HEK293T (cell line): ENCODE measurements around the gene OPCML.

Source experiments
- ARNT ChIP-seq: fragments of 450-650 bp; IDR thresholded peaks from 2 replicates; pipeline ENCODE4 v1.6.1; 2017; ENCODE audit warnings: mild to moderate bottlenecking
- BHLHE40 ChIP-seq: fragments of 450-650 bp; IDR thresholded peaks from 2 replicates; pipeline ENCODE4 v1.6.1; 2016; ENCODE audit warnings: mild to moderate bottlenecking, moderate library complexity, borderline replicate concordance
- FOXA1 ChIP-seq: fragments of 450-650 bp; IDR thresholded peaks from 2 replicates; pipeline ENCODE4 v1.6.1; 2016; ENCODE audit warnings: mild to moderate bottlenecking
- TARDBP ChIP-seq: fragments of 450-650 bp; IDR thresholded peaks from 2 replicates; pipeline ENCODE4 v1.6.1; 2016
- TF ChIP-seq, protein P1 (sequence below): fragments of 450-650 bp; IDR thresholded peaks from 2 replicates; pipeline ENCODE4 v1.6.1; 2016

DNA sequence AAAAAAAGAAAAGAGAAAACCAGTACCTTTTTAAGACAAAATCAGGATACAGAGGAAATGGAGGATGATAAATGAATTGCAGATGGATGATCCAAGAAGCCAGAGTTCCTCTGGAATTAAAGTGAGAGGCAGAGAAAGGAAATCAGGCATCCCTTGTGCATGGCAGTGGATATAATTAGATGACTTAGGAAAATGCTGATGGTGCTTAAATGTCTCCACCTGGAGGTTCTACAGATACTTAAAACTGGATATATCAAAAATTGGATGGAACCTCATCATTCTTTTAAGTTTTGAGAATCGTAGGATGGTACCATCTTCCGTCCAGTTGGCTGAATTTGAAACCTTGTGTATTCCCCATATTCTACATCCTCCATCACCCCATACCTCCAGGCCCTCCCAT, 1121.9 kb downstream of the OPCML start:
- TF ChIP-seq ARNT (no peak), TARDBP (no peak), BHLHE40 (no peak), FOXA1 (no peak)
- TF ChIP-seq, protein P1, sequence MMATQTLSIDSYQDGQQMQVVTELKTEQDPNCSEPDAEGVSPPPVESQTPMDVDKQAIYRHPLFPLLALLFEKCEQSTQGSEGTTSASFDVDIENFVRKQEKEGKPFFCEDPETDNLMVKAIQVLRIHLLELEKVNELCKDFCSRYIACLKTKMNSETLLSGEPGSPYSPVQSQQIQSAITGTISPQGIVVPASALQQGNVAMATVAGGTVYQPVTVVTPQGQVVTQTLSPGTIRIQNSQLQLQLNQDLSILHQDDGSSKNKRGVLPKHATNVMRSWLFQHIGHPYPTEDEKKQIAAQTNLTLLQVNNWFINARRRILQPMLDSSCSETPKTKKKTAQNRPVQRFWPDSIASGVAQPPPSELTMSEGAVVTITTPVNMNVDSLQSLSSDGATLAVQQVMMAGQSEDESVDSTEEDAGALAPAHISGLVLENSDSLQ, result no peak
